Smooth muscle cell (in vitro differentiated cells): Measurements from ENCODE around the gene LRP1-AS. TPM values are rescaled to one million over a fixed set of nuclear protein-coding genes. Genes with fewer than 3 reads are reported as not detected.

Experiments used
- DNase-seq: peaks from one replicate; lab custom pipeline; 2025; ENCODE audit not compliant: unreplicated experiment; lab: John Stamatoyannopoulos, UW
- H2AFZ ChIP-seq: fragments of 200-600 bp; sonication (generic); 2 replicates; pipeline ENCODE4 v1.6.0; 2016; ENCODE audit warnings: antibody characterized with exemption, low read depth, mild to moderate bottlenecking
- H3F3A ChIP-seq: fragments of 200-600 bp; sonication (generic); 2 replicates; pipeline ENCODE4 v1.6.0; 2017; ENCODE audit warnings: antibody characterized with exemption, low read depth
- H3K27ac ChIP-seq: fragments of 200-600 bp; sonication (generic); 2 replicates; pipeline ENCODE4 v1.5.1; 2016; ENCODE audit warnings: low read depth, mild to moderate bottlenecking
- H3K27me3 ChIP-seq: fragments of 200-600 bp; sonication (generic); 2 replicates; pipeline ENCODE4 v1.6.1; 2016; ENCODE audit warnings: low read depth, mild to moderate bottlenecking
- H3K36me3 ChIP-seq: fragments of 200-600 bp; sonication (generic); 2 replicates; pipeline ENCODE4 v1.5.1; 2016; ENCODE audit warnings: low read depth
- H3K4me1 ChIP-seq: fragments of 200-600 bp; sonication (generic); 2 replicates; pipeline ENCODE4 v1.5.1; 2016; ENCODE audit warnings: low read depth
- H3K4me2 ChIP-seq: fragments of 200-600 bp; sonication (generic); 2 replicates; pipeline ENCODE4 v1.6.0; 2016; ENCODE audit warnings: mild to moderate bottlenecking
- H3K4me3 ChIP-seq: fragments of 200-600 bp; sonication (generic); 2 replicates; pipeline ENCODE4 v1.5.1; 2016; ENCODE audit warnings: mild to moderate bottlenecking
- H3K79me2 ChIP-seq: fragments of 200-600 bp; sonication (generic); 2 replicates; pipeline ENCODE4 v1.6.0; 2016; ENCODE audit warnings: low read depth, mild to moderate bottlenecking
- H3K9ac ChIP-seq: fragments of 200-600 bp; sonication (generic); 2 replicates; pipeline ENCODE4 v1.6.0; 2016; ENCODE audit warnings: low read depth
- H3K9me3 ChIP-seq: fragments of 200-600 bp; sonication (generic); replicated peaks from 2 replicates; pipeline ENCODE4 v1.5.1; 2016; ENCODE audit warnings: low read depth
- H4K20me1 ChIP-seq: fragments of 200-600 bp; sonication (generic); 2 replicates; pipeline ENCODE4 v1.6.0; 2016; ENCODE audit warnings: low read depth
- CTCF ChIP-seq: fragments of 200-600 bp; sonication (generic); IDR thresholded peaks from 2 replicates; pipeline ENCODE4 v1.5.1; 2017; ENCODE audit warnings: borderline replicate concordance, mild to moderate bottlenecking, antibody characterized with exemption; ENCODE audit not compliant: insufficient read depth, poor library complexity, severe bottlenecking
- WGBS: methylation state at CpG from one replicate; pipeline ENCODE4 v1.1.7; 2016; ENCODE audit warnings: low lambda C conversion rate; 5-methylcytosine and 5-hydroxymethylcytosine counted together
- polyA plus RNA-seq: library from polyadenylated mRNA; unstranded; fragments of >200 nt; fragmentation: Nextera tagmentation; extraction: Ambion mirVana; gene quantifications from 2 replicates; pipeline ENCODE4 v1.2.1, GENCODE V29; 2016
- total RNA-seq: library from RNA; depleted of rRNA; stranded (reverse); fragments of >200 nt; gene quantifications from 2 replicates; pipeline ENCODE4 v1.2.3, GENCODE V29; 2014

Gene LRP1-AS
- total and polyA plus RNA-seq, 2 experiments from 2014 or later: not detected

- H3K4me2 ChIP-seq: peak within 1 kb of the TSS; percentile 100
Observed at GRCh38 chr12:57127726-57128518, 19.5 kb downstream of the LRP1-AS start, which contains the start of gene LRP1. TSS of gene LRP1 (plus strand) at chr12:57128483. CDS start at chr12:57128965, 482 bp downstream.

GRCh38 chr12:57127101-57127725, 20.2 kb downstream of the LRP1-AS start:
- peaks cover 30% of the 10 kb centered on the region for H4K20me1 ChIP-seq
- peaks cover 7% of the 10 kb centered on the region for H3F3A ChIP-seq
- 6% methylated on average over 26 of the region's 26 CpGs for WGBS
- peaks cover 27% of the 10 kb centered on the region for H3K4me1 ChIP-seq
- peak overlapping the region; percentile 96 for H2AFZ ChIP-seq
- H3K9me3 ChIP-seq: no peaks in the 10 kb centered on the region
- peak overlapping the region; percentile 97 for H3K4me3 ChIP-seq
- peaks cover 39% of the 10 kb centered on the region for H3K79me2 ChIP-seq
- H3K4me2 ChIP-seq: peak overlapping the region; percentile 100
- H3K27ac ChIP-seq: peak overlapping the region; percentile 92
- DNase-seq: peak; percentile 39
- TF ChIP-seq CTCF: peak; percentile 4
- peak overlapping the region; percentile 91 for H3K9ac ChIP-seq
- no peaks in the 10 kb centered on the region for H3K36me3 ChIP-seq
- no peaks in the 10 kb centered on the region for H3K27me3 ChIP-seq

More at GRCh38 chr12:57127726-57128518, 19.5 kb downstream of the LRP1-AS start, which contains the start of gene LRP1:
- Histone ChIP-seq H3K79me2 (peaks cover 47% of the 10 kb centered on the region), H3K9me3 (no peaks in the 10 kb centered on the region), H3K4me3 (peak within 1 kb of the TSS; percentile 97), H3K27ac (peak within 1 kb of the TSS; percentile 92), H3F3A (peaks cover 13% of the 10 kb centered on the region), H2AFZ (peak within 1 kb of the TSS; percentile 96), H3K27me3 (no peaks in the 10 kb centered on the region), H3K9ac (peak within 1 kb of the TSS; percentile 91), H3K36me3 (no peaks in the 10 kb centered on the region), H4K20me1 (peaks cover 37% of the 10 kb centered on the region), H3K4me1 (peaks cover 34% of the 10 kb centered on the region)
- peak; percentile 95 for DNase-seq
- under 1% methylated on average over 18 of the region's 57 CpGs for WGBS
- no peak for TF ChIP-seq CTCF

- H3K27ac ChIP-seq: peak overlapping the region; percentile 92
- peak overlapping the region; percentile 97 for H3K4me3 ChIP-seq
- H3K36me3 ChIP-seq: no peaks in the 10 kb centered on the region
- peaks cover 20% of the 10 kb centered on the region for H3K4me1 ChIP-seq
- H3K4me2 ChIP-seq: peak overlapping the region; percentile 100
- H4K20me1 ChIP-seq: peaks cover 23% of the 10 kb centered on the region
- H3K79me2 ChIP-seq: peaks cover 33% of the 10 kb centered on the region
- no peak for TF ChIP-seq CTCF
- no peak overlapping the region for H3K9ac ChIP-seq
- peaks cover 7% of the 10 kb centered on the region for H3F3A ChIP-seq
- H3K27me3 ChIP-seq: no peaks in the 10 kb centered on the region
- H3K9me3 ChIP-seq: no peaks in the 10 kb centered on the region
- no peak for DNase-seq
- WGBS: 62% methylated on average over 7 of the region's 7 CpGs
- no peak overlapping the region for H2AFZ ChIP-seq
Observed at GRCh38 chr12:57126561-57126960, 20.9 kb downstream of the LRP1-AS start.
